GM18873 (cell line): Measurements from ENCODE around the gene ABTB2.
"Not testable (repeated sequence)": the region's sequence is repeated elsewhere in the genome, so short reads cannot be mapped to it uniquely, and the experiment has no call there.

Experiments used
- ATAC-seq: cut with Tn5 transposase; IDR thresholded peaks from one replicate; pipeline ENCODE4 v1.9.1; 2021; ENCODE audit warnings: mild to moderate bottlenecking, moderate library complexity, moderate number of reproducible peaks; ENCODE audit not compliant: unreplicated experiment, low FRiP score

Gene ABTB2

GRCh38 chr11:34223021-34223813 lies 134.6 kb downstream of the ABTB2 start:
- no peak for ATAC-seq

DNA sequence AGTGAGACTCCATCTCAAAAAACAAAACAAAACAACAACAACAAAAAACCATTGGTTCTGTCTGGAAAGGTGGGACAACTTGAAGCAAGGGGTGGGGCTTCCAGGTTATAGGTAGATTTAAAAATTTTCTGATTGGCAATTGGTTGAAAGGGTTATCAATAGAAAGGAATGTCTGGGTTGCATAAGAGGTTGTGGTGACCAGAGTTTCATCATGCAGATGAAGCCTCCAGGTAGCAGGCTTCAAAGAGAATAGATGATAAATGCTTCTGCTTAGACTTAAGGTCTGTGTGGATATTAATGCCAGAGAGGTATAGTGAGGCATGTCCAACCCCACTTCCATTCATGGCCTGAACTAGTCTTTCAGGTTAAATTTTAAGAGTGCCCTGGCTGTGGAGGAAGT lies 135.8 kb downstream of the ABTB2 start:
- no peak for ATAC-seq

GRCh38 chr11:34219941-34220370 lies 137.9 kb downstream of the ABTB2 start:
- no peak for ATAC-seq

DNA sequence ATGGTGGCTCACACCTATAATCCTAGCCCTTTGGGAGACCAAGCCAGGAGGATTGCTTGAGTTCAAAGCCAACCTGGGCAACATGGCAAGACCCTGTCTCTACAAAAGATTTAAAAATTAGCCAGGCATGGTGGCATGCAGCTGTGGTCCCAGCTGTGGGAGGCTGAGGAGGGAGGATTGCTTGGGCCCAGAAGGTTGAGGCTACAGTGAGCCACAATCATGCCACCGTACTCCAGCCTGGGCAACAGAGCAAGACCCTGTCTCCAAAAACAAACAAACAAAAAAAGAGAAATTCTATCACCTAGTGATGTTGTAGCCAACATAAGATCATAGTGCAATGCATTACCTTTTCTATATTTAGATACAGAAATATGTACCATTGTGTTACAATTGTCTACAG lies 138.5 kb downstream of the ABTB2 start:
- ATAC-seq: no peak

- ATAC-seq: not testable (repeated sequence)
Measured at GRCh38 chr11:34218756-34219155, 139.1 kb downstream of the ABTB2 start.

DNA sequence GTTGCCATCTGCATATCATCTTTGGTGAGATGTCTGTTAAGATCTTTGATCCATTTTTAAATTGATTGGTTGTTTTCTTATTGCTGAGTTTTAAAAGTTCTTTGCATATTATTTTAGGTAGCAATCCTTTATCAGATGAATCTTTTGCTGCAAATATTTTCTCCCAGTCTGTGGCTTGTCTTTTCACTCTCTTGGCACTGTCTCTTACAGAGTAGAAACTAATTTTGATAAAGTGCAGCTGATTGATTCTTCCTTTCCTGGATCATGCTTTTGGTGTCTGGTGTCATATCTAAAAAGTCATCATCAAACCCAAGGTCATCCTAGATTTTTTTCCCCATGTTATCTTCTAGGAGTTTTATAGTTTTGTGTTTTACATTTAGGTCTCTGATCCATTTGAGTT lies 139.7 kb downstream of the ABTB2 start:
- no peak for ATAC-seq

DNA sequence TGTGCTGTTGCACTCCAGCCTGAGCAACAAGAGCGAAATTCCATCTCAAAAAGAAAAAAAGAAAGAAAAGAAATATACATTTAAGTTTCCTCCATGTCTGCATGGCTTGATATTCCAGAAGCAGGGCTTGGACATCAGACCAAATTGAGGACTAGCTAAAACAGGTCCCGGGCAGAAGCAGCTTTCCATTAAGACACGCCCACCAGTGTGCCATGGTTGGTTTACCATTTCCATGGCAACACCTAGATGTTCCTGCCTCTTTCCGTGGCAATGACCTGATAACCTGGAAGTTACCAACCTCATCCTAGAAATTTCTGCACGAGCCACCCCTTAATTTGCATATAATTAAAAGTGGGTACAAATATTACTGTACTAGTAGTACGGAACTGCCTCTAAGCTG lies 141.1 kb downstream of the ABTB2 start:
- no peak for ATAC-seq

DNA sequence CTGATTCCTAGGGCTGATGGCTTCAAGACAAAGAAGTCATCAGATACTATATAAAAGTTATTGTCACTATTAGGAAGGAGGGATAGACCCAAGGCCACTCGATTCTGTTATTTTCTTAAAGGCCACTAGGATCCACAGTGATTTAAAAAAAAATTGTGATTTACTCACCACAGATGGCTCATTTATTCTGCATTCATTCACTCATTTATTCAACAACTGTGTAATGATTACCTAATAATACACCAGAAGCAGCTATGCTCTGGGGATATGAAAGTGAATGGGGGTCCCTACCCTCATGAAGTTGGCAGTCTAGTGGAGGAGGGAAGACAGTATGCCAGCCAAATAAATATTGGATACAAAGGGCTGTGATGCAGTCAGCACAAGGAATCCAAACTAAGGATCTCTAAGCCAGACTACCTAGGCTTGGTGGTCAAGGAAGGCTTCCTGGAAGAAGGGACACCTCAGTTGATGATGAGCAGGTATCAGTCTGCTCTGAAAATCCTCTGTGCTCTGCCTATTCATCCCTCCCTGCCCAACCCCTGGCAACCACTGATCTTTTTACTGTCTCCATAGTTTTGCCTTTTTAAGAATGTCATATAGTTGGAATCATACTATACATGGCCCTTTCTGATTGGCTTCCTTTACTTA lies 141.9 kb downstream of the ABTB2 start:
- ATAC-seq: no peak

DNA sequence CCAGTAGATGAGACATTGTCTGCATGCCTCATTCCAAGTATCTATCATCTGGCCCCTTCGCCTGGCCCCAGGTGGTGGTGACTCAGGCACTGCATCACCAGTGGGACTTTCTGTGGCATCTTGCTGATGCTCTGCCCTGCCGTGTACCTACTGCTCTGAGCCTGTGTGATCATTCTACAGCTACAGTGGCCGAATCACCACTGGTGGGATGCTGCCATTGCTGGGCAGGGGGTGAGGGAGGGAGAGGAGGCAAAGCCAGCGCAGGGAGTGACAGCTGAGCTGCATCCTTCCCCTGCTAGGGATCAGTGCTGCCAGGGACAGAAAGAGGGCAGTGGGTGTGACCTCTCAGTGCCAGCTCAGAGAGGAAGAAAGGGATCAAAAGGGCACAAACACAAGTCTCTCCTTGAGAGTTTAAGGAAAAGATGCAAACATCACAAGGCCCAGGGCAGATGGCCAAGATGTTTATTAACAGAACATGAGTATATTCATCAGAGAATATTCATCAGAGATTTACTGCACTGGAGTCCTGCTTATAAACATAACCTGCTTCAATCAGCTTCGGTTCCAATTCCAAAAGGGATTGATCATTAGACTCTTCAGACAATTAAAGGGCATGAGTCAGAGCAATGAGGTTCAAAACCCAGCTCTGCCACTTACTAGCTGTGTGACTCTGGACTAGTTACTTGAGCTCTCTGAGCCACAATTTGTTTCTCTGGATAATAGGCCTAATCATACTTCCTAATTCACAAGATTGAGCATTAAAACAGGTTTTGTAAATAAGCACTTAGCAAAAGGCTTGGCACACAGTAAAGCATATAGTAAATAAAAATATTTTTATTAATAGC lies 142.6 kb downstream of the ABTB2 start:
- ATAC-seq: no peak

DNA sequence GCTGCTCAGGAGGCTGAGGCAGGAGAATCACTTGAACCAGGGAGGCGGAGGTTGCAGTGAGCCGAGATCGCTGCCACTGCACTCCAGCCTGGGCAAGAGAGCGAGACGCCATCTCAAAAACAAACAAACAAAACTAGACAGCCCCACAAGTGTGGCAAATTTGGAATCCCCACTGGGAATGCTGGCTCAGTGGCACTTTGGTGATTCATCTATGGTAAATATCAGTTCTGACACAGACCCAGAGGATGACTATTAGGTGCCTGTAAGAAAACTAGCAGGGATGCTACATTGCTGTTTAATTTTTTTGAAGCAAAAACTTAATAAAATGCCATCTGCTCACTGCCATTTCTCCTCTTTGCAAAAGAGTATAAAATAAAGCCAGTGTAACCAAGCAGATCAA lies 144.4 kb downstream of the ABTB2 start:
- no peak for ATAC-seq

DNA sequence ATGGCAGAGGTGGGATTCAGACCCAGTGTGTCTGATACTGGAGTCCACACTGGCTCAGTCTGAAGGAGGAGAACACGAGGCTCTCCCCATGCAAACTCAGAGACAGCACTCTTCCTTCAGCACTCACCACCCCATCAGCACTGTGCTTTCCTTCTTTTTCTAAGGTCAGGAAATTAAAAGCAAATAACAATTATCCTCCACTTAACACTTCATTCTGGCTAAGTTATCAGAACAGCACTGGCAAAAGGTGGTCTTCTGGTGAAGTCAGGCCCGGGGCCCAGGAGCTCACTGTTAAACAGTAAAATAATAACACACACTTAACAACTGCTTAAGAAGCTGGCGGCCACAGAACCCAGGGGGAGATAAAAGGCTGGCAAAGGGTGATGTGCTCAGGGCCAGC lies 145.2 kb downstream of the ABTB2 start:
- no peak for ATAC-seq

DNA sequence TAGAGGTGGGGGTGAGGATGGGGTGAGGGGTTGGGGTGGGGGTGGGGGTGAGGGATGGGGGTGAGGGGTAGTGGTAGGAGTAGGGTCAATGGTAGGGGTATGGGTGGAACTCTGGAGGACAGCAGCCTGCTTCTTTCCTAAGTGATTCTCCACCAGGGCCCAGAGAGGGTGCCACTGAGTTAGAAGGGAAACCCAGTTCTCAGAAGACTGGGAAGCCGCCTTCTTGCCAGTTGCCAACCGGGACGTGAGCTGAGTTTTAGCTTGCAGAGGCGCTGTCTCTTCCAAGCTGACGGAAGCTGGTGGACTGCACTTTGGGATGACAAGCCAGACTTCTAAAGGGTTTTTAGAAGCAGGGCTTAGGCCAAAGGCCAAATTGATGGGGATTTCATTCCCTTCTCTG lies 148.0 kb downstream of the ABTB2 start:
- ATAC-seq: no peak

- no peak for ATAC-seq
Measured at GRCh38 chr11:34208266-34209135, 149.3 kb downstream of the ABTB2 start.

- ATAC-seq: no peak
Measured at GRCh38 chr11:34207487-34208180, 150.2 kb downstream of the ABTB2 start.

DNA sequence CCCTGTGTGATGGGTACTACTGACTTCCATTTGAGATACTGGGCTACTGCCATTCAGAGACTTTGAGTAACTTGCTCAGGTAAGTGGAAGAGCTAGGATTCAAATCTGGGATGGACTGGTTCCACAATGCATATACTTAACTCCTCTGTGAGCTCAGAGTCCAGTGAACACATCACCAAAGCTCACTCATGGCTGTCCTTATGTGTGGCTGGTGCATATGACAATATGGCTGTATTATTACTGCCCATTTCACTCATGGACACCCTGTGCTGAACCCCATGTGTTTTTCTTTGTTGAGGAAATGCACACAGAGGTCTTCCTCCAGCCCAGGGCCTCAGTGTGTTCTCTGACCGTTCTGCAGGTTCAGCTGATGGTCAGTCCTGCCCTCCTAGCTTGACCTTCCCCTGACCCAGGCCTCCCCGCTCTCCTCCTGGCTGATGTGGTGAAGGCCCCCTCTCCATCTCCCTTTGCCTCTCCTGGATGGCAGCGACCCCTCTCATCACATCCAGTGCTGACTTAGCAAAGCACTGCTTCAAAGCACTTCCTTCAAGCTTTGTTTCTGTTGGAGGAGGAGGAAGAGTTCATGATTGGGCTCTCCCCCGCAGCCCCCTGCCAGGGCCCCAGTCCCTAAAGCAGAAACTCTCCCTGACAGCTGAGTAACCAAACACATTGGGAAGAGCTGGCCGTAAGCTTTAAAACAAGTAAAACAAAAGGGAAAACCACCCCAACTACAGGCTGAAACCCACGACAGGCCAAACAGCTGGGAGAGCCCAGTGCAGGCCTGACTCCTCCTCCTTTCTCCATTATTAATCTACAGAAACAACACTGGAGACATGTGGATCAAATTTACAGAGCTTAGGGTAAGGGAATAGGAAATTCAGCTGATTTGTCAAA lies 151.2 kb downstream of the ABTB2 start:
- ATAC-seq: no peak

- no peak for ATAC-seq
Measured at GRCh38 chr11:34205326-34206035, 152.3 kb downstream of the ABTB2 start.

GRCh38 chr11:34204396-34205279 lies 153.2 kb downstream of the ABTB2 start:
- no peak for ATAC-seq
